Measurements from ENCODE around the gene DIAPH1.

Gene DIAPH1

GRCh38 chr5:141609044-141609443 is 9.8 kb downstream of the DIAPH1 start:
- no peak for DNase-seq

GRCh38 chr5:141608557-141608956 is 10.2 kb downstream of the DIAPH1 start:
- DNase-seq: no peak

DNA sequence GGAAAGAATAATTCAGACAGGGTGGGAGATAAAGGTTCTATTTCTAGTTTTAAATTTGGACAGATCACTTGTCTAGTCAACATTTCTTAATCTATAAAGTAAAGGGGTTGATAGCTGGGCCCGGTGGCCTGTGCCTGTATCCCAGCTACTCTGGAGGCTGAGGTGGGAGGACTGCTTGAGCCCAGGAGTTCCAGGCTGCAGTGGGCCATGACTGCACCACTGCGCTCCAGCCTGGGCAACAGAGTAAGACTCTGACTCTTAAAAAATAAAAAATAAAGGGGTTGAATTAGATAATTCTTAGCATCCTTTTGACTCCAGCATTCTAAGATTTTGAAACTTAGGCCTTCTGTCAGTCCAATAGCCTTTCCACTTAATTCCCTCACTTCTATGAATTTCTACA is 10.8 kb downstream of the DIAPH1 start:
- DNase-seq: no peak

- DNase-seq: no peak
Measured at GRCh38 chr5:141605523-141606277, 13.1 kb downstream of the DIAPH1 start.

DNA sequence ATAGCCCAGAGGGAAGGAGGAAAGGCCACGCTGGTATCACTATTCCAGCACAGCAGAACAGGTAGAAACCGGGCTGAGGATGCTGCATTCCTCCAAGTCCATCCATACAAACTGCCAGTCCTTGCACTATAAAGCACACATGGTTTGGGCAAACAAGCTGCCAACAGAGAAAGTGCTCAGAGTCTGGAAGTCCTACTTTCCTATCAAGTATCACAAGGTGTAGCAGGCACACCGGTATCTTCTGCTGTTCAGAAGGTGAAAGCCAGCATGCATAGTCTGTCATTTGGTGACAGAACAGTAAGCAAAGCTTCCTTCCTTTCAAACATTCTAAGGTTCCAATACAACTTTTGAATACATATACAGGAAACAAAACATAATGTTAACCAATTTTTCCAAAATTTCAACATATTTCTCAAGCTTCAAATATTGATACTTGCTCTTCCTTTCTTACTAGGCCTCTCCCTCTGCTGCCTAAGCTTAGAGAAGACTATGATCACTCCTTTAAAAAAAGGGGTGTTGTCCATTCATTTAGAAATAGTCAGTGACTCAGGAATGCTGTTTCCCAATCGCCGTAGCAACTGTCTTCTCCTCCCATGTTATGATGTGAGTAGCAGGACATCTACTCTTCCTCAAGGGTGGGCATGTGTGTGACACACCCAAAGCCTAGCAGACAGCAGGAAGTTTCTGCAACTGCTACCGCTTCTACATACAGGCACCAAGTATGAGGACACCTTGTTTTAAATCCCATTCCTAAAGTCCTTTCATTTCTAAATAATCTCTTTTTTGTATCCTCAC is 14.7 kb downstream of the DIAPH1 start:
- DNase-seq: no peak

DNA sequence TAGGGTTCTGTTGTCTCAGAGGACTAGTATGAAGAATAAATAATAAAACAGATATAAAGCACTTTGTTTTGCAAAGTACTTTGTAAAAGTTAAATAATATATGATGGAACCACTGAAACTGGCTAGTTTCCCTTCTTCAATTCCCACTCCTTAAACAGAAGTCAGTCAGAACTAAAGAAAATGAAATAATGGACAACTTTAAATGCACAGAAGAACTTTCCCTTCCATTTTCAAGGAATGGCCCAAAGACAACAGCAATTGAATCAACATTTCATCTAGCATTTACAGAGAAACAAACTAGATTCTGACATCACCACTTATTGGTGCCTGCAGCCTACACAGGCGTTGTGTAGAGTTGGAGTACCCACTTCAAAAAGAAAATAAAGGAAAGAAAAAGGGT is 16.2 kb downstream of the DIAPH1 start:
- no peak for DNase-seq

DNA sequence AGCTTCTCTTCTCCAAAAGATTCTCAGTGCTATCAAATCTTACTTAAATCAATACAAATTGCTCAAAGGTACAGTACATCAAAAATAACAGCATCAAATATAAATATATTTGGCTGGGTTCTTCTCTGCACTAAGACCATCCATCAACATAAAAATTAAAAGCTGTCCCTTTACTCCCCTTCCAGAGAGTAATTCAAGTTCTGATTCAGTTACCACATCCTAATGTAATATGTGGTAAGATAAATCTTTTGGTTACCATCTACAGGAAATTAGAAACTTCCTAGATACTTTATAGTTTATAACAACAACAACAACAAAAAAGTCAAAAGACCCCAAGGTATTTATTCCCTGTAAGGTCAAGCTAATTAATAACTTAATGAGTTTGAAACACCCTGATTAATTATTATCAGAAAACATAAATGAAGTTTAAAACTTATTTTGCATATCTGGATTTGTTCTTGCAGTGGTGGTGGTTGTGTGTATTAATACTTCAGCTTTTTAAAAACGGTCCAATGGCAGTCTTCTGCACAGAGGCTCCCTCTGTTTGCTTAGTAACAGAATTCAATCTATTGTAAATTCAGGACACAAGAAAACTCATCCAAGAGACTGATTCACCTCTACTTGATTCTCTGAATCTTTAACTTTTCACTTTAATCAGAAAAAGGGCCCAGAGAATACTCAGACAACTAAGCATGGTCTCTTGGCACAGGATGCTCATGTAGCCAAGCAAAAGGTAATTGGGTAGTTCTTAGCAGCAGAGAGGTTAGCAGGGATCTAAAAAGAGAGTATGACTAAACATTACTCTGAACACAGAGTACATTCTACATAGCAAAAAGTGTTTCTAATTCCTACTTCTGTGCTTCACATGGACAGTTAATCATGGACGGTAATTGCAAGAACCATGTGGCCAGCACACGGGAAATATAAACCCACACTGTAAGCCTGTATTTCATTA is 20.1 kb downstream of the DIAPH1 start:
- no peak for DNase-seq

DNA sequence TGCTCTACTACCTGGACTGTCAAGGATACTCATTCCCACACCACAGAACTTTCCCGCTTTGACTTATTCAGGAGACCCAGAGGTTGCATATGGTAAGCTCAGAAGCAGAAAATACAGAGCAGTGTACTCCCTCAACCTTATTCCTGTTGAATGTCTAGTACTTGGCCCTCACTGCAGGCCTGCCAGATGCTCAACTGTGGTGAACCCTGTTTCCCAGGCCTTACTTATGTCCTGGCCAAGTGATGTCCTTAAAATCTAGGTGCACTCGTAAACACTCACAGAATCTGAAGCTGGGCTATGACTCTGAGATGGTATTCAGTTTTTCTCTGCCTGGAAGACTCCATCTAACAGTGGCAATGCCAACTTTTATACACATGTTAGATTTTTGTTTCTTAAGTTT is 21.0 kb downstream of the DIAPH1 start:
- no peak for DNase-seq

- no peak for DNase-seq
Measured at GRCh38 chr5:141597394-141597793, 21.4 kb downstream of the DIAPH1 start.

GRCh38 chr5:141596867-141597266 is 21.9 kb downstream of the DIAPH1 start:
- DNase-seq: no peak

GRCh38 chr5:141590127-141590526 is 28.7 kb downstream of the DIAPH1 start:
- no peak for DNase-seq

- DNase-seq: no peak
Measured at GRCh38 chr5:141586246-141586645, 32.6 kb downstream of the DIAPH1 start.

GRCh38 chr5:141585594-141585993 is 33.2 kb downstream of the DIAPH1 start:
- DNase-seq: no peak

- no peak for DNase-seq
Measured at GRCh38 chr5:141574122-141574510, 44.7 kb downstream of the DIAPH1 start.

DNA sequence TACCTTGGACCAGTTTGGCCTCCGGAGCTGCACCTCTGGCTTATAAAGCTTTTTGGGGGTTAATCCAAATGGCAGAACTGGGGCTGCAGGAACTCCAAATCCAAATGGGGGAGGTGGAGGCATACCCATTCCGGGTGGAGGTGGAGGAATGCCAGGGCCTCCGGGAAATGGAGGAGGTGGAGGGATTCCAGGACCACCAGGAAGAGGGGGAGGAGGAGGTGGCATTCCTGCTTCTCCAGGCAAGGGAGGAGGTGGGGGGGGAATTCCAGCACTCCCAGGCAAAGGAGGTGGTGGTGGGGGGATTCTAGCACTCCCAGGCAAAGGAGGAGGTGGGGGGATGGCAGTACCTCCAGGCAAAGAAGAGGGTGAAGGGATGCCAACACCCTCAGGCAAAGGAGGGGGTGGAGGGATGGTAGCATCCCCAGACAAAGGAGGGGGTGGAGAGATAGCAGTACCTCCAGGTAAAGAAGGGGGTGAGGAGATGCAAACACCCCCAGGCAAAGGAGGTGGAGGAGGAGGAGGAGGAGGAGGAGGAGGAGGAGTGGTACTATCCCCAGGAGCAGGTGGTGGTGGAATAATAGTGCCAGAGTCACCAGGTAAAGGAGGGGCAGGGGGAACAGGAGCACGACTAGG is 45.2 kb downstream of the DIAPH1 start:
- no peak for DNase-seq

DNA sequence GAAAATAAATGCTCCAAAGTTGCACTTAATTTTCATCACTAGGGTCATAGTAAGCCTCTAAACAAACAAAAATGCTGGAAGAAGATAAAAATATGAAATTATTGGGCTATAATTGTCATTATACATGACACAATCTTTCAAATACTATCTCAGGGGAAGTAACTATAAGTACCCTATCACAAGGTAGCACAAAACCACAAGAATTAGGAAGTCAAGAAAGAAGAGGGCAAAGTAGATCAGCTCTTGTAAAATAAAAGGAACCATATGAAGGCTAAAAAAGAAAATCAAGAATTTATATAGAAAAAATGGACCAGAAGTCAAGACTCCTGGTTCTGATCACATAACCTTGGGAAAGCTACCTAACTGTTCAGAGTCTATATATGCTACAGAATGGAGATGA is 48.1 kb downstream of the DIAPH1 start:
- DNase-seq: no peak

- DNase-seq: no peak
Measured at GRCh38 chr5:141567513-141568117, 51.2 kb downstream of the DIAPH1 start.

- no peak for DNase-seq
Measured at GRCh38 chr5:141565826-141566570, 52.8 kb downstream of the DIAPH1 start.

DNA sequence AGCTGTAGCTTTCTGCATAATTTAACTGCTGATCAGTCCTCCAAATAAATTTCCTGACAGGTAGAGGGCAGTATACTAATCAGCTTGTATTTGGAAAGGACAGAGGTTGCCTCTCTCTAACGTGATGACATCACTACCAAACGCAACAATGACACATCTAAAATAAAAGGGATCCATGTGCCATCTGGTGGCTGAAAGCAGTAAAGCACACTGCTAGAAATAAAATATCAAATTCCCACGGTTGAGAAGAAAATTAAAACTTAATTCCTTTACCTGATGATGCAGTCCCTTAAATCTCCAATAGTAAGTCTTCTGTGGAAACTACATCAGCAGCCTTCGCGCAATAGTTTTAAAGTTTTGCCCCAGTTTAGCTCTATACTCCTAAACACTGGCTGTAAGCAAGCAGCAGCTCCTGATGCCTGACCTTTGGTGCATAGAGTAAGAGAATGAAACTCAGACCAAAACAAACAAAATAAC is 54.5 kb downstream of the DIAPH1 start:
- DNase-seq: peak; percentile 57

- DNase-seq: peak; percentile 91
Measured at GRCh38 chr5:141560725-141561483, 57.9 kb downstream of the DIAPH1 start.

DNA sequence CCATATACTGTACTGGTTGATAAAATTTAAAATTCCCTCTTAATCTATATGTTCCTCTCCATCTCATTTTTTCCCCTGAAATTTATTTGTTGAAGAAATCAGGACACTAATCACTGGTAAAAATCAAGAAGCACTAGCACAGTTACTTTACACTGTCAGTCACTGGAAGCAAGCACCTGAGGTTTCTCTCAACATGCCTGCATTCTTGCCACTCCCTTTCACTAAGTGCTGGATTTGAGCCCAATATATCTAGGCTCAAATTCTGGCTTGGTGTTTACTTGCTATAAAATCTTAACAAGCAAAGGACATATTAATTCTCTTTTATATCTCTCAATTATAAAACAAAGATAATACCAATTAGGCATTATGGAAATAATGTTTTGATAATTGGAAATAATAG is 58.6 kb downstream of the DIAPH1 start:
- DNase-seq: no peak

Measured in right forelimb (tissue), 1 donor.